Heart right ventricle (tissue), 16 donors: ENCODE results near the gene AKAP5. TPM values are rescaled to one million over a fixed set of nuclear protein-coding genes. Genes with fewer than 3 reads are reported as not detected.

Experiments
- ATAC-seq, 8 donors: fragments of 200-7000 bp; cut with Tn5 transposase; one replicate each; pipeline ENCODE4 v1.9.1; 2020; ENCODE audit warnings: mild to moderate bottlenecking in 8 of 8, moderate library complexity in 8 of 8, moderate number of reproducible peaks in 1 of 8
- DNase-seq, 2 donors: peaks; one replicate each; pipeline ENCODE4 v3.0.0-alpha.2; 2020
- H3K27ac ChIP-seq, 10 donors: fragments of 200-600 bp; sonication (generic) in 2 of 10; one replicate each; pipeline versions ENCODE4 v1.5.0 to v1.8.0; 2020 to 2022; ENCODE audit warnings: mild to moderate bottlenecking in 3 of 10
- H3K27me3 ChIP-seq, 7 donors: fragments of 200-600 bp; one replicate each; pipeline ENCODE4 v1.8.0; 2021 to 2022; ENCODE audit warnings: mild to moderate bottlenecking in 2 of 7
- H3K36me3 ChIP-seq, 9 donors: fragments of 200-600 bp; sonication (generic) in 1 of 9; one replicate each; pipeline versions ENCODE4 v1.5.0 to v1.8.0; 2020 to 2022; ENCODE audit warnings: mild to moderate bottlenecking in 2 of 9
- H3K4me1 ChIP-seq, 9 donors: fragments of 200-600 bp; sonication (generic) in 1 of 9; one replicate each; pipeline versions ENCODE4 v1.5.0 to v1.8.0; 2020 to 2022; ENCODE audit warnings: mild to moderate bottlenecking in 4 of 9
- H3K4me3 ChIP-seq, 10 donors: fragments of 200-600 bp; sonication (generic) in 2 of 10; one replicate each; pipeline versions ENCODE4 v1.5.0 to v1.8.0; 2020 to 2022; ENCODE audit warnings: mild to moderate bottlenecking in 7 of 10, moderate library complexity in 2 of 10
- H3K9me3 ChIP-seq, 11 donors: fragments of 200-600 bp in 10 of 11; sonication (generic) in 2 of 11; one replicate each; pipeline versions ENCODE4 v1.5.0 to v1.8.0; 2013 to 2022; ENCODE audit warnings: mild to moderate bottlenecking in 2 of 11, control low read depth in 1 of 11, moderate library complexity in 1 of 11
- WGBS, 2 donors: extraction: QIAGEN DNeasy Blood & Tissue Kit; methylation state at CpG; one replicate each; pipeline ENCODE4 v1.1.7; 2013; ENCODE audit warnings: inconsistent platforms in 1 of 2; 5-methylcytosine and 5-hydroxymethylcytosine counted together
- intact Hi-C, 10 donors: fragments of 100-400 bp; cut with DNase I; formaldehyde crosslinking; loops; one replicate each; pipeline versions ENCODE4 v1.11.1 to v1.14.2; 2022
- polyA plus RNA-seq, 2 donors: library from polyadenylated mRNA; stranded (reverse); fragments of 200-250 nt; gene quantifications; one replicate each; pipeline ENCODE4 v1.2.3, GENCODE V29; 2013
- total RNA-seq, 10 donors: library from RNA; stranded (reverse); fragmentation: NEBNext Ultra II Directional in 3 of 10; extraction: Animal tissue kit (Norgen Biotek cat#: 25700) in 3 of 10; gene quantifications; one replicate each; pipeline versions ENCODE4 v1.2.1 to v1.2.4, GENCODE V29; 2021 to 2023
- TF ChIP-seq, protein P1 (sequence below), 9 donors: fragments of 200-600 bp; sonication (generic) in 2 of 9; IDR thresholded peaks; one replicate each; pipeline versions ENCODE4 v1.5.0 to v1.8.0; 2021 to 2022; ENCODE audit warnings: antibody characterized with exemption in 9 of 9, mild to moderate bottlenecking in 5 of 9, moderate library complexity in 1 of 9
- donor health status: Arrhythmogenic right ventricular cardiomyopathy.
- donor health status: ischemic (EF 13 %, LVEDD 7.1; RV severe dilation, severe dysfunction).
- donor health status: healthy with polysubstance abuse.
- donor health status: DM: no; HTN: yes; CAD: no.
- donor health status: DM: no; HTN: no; CAD: no.
- donor health status: ischemic (EF 25% LVEDD 6.9; RV normal size, moderate dysfunction).
- donor health status: ischemic (EF 25% LVEDD 5.7; RV mildly dilated, moderate dysfunction).
- donor health status: healthy.
- donor health status: DM: yes; HTN: yes; CAD: no.
- donor health status: Ischemic cardiomyopathy.
- donor health status: ischemic (EF 35%, LVEDD 5.7; RV mildly dilated, moderate dysfunction).
- donor health status: nonischemic (EF 11% LVEDD 7.7; RV severe dilation, severe dysfunction).
- donor health status: DM: yes; HTN: yes; CAD: no.
- donor health status: PGD.
- donor health status: ischemic (EF 29% LVEDD 5.4; RV normal size, mild dysfunction).
- donor health status: nonischemic (EF 23%, LVEDD 6.1; RV moderate dilation, normal function).

Gene AKAP5
- total and polyA plus RNA-seq, 12 donors = 0.07 to 0.51 (median 0.17) TPM

GRCh38 chr14:64465831-64466554 lies 694 bp downstream of the AKAP5 start:
- peaks cover 0 to 5% (median 0%) of the 10 kb centered on the region in 9 donors for H3K36me3 ChIP-seq
- intact Hi-C loops = no loop called here
- peak overlapping the region in 5 of 10 donors; percentile 3 to 58 (median 31) for H3K27ac ChIP-seq
- TF ChIP-seq, protein P1, sequence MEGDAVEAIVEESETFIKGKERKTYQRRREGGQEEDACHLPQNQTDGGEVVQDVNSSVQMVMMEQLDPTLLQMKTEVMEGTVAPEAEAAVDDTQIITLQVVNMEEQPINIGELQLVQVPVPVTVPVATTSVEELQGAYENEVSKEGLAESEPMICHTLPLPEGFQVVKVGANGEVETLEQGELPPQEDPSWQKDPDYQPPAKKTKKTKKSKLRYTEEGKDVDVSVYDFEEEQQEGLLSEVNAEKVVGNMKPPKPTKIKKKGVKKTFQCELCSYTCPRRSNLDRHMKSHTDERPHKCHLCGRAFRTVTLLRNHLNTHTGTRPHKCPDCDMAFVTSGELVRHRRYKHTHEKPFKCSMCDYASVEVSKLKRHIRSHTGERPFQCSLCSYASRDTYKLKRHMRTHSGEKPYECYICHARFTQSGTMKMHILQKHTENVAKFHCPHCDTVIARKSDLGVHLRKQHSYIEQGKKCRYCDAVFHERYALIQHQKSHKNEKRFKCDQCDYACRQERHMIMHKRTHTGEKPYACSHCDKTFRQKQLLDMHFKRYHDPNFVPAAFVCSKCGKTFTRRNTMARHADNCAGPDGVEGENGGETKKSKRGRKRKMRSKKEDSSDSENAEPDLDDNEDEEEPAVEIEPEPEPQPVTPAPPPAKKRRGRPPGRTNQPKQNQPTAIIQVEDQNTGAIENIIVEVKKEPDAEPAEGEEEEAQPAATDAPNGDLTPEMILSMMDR (IDR thresholded peaks at IDR 0.05) = peak in 1 of 9 donors; percentile 12
- peaks cover 0 to 26% (median 7%) of the 10 kb centered on the region in 9 donors for H3K4me1 ChIP-seq
- ATAC-seq (peak; percentile 50 to 73 (median 56)), DNase-seq (peak in 1 of 2 donors; percentile 25)
- 10 to 12% methylated on average over 15 of the region's 15 CpGs for WGBS, 2 donors
- peak overlapping the region; percentile 54 to 82 (median 77) for H3K4me3 ChIP-seq
- no peaks in the 10 kb centered on the region for H3K9me3 ChIP-seq
- peaks cover 0 to 19% (median 0%) of the 10 kb centered on the region in 7 donors for H3K27me3 ChIP-seq

DNA sequence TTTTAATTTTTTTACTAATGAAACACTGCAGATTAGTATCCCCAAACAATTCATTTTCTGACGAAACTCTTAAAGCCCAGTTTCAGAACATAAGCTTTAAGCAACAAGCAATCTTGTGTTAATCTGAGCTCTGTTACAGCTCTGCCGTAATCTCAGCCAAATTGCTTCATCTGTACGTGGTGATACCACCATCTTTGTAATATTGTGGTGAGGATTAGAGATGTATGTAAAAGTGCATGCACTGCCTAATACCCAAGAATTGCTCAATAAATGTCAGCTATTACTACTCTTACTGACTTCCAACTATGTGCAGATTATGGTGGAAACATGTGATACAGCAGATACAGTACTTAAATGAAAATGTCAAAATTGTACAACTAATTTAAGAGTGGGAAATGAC lies 1.8 kb downstream of the AKAP5 start:
- intact Hi-C loops = no loop called here
- H3K36me3 ChIP-seq = peaks cover 0 to 2% (median 0%) of the 10 kb centered on the region in 9 donors
- no peak overlapping the region for H3K27ac ChIP-seq
- ATAC-seq (no peak), DNase-seq (no peak)
- 85 to 91% methylated on average over 3 of the region's 3 CpGs for WGBS, 2 donors
- H3K9me3 ChIP-seq = no peaks in the 10 kb centered on the region
- no peak overlapping the region for H3K4me3 ChIP-seq
- H3K4me1 ChIP-seq = peaks cover 0 to 26% (median 7%) of the 10 kb centered on the region in 9 donors
- TF ChIP-seq, protein P1 (IDR thresholded peaks at IDR 0.05) = no peak
- peaks cover 0 to 19% (median 0%) of the 10 kb centered on the region in 7 donors for H3K27me3 ChIP-seq

DNA sequence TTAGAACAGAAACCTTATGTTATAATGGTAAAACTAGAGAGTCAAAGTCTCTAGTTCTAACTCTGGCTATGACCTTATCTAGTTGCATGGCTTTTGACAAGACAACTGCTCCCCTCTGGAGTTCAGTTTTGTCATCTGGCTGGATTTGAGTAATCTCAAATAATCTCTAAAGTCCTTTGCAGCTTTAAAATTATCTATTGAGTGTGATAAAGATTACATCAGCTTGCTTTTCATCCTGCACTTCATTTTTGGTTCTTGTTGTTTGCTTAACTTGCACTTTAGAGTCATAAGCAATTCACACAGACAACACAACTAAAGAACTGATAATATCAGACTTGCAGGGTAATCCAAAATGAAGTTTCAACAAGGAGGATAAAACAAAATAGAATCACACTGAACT lies 2.3 kb downstream of the AKAP5 start:
- Histone ChIP-seq H3K27me3 (peaks cover 0 to 19% (median 0%) of the 10 kb centered on the region in 7 donors), H3K4me3 (no peak overlapping the region), H3K36me3 (no peaks in the 10 kb centered on the region), H3K4me1 (peaks cover 0 to 26% (median 7%) of the 10 kb centered on the region in 9 donors), H3K9me3 (no peaks in the 10 kb centered on the region), H3K27ac (no peak overlapping the region)
- TF ChIP-seq, protein P1 (IDR thresholded peaks at IDR 0.05) = no peak
- ATAC-seq (no peak), DNase-seq (no peak)
- intact Hi-C loops = no loop called here

DNA sequence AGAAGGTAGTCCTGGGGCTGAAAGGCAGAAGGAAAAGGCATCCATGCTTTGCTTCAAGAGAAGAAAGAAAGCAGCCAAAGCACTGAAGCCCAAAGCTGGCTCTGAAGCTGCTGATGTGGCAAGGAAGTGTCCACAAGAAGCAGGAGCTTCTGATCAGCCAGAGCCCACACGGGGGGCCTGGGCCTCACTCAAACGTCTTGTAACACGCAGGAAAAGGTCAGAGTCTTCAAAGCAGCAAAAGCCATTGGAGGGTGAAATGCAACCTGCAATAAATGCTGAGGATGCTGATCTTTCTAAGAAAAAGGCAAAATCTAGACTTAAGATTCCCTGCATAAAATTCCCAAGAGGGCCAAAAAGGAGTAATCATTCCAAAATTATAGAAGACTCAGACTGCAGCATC lies 3.2 kb downstream of the AKAP5 start:
- no peak overlapping the region for H3K27ac ChIP-seq
- DNase-seq (no peak), ATAC-seq (no peak)
- H3K4me1 ChIP-seq = peaks cover 0 to 26% (median 7%) of the 10 kb centered on the region in 9 donors
- TF ChIP-seq, protein P1 (IDR thresholded peaks at IDR 0.05) = no peak
- 72 to 76% methylated on average over 3 of the region's 3 CpGs for WGBS, 2 donors
- H3K27me3 ChIP-seq = peaks cover 0 to 19% (median 0%) of the 10 kb centered on the region in 7 donors
- H3K4me3 ChIP-seq = no peak overlapping the region
- intact Hi-C loops = no loop called here
- H3K36me3 ChIP-seq = no peaks in the 10 kb centered on the region
- no peaks in the 10 kb centered on the region for H3K9me3 ChIP-seq
